ENCODE results near the gene KRT39. TPM values are rescaled to one million over a fixed set of nuclear protein-coding genes. Genes with fewer than 3 reads are reported as not detected.

KRT39 gene
- total RNA-seq, 1 donor from 2014 or later, result not detected

- no peak for ATAC-seq
- no peak for DNase-seq (ENCODE audit: low spot score)
Measured at GRCh38 chr17:40981115-40981514, 14.4 kb upstream of the KRT39 start.

GRCh38 chr17:40980596-40980995 is 13.8 kb upstream of the KRT39 start:
- ATAC-seq (no peak), DNase-seq (ENCODE audit: low spot score) (no peak)

DNA sequence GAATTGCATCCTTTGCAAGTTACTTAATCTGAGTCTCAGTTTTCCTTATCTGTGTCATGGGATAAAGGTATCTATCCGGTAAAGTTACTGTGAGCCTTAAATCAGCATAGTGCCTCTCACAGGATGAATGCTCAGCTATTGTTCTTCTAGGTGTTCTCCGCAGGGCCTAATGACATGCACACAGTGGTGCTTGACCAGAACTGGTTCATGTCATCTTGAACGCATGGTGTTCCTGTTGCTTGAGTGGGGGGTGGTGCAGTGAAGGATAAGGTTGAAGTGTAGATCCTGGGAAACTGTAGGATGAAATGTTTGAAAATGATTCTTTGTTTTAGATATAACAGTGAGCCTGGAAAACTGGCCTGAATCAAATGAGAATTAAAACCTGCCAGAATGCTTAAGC is 13.4 kb upstream of the KRT39 start:
- ATAC-seq (no peak), DNase-seq (ENCODE audit: low spot score) (no peak)

DNA sequence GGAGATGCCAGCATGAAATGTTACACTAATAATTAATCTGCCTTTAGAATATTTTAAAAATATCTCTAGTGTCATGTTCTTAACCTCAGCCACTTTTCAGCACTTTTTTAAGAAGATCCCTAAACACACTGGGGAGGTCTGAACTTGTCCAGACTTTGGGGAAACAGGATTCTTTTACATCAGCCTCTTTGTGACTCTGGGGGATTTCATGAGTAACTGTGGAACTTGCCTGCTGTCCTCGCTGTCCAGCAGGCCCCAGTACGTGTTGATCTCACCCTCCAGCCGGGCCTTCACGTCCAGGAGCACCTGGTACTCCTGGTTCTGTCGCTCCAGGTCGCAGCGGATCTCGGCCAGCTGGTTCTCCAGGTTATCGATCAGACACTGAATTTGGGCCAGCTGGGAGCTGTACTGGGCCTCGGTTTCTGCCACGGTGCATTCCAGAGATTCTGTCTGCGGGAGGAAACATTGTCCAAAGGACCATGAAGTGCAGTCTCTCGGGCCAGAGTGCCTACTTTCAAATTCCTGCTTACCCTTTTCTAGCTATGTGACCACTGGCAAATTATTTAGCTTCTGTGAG is 11.9 kb upstream of the KRT39 start:
- DNase-seq (ENCODE audit: low spot score) (no peak), ATAC-seq (no peak)

DNA sequence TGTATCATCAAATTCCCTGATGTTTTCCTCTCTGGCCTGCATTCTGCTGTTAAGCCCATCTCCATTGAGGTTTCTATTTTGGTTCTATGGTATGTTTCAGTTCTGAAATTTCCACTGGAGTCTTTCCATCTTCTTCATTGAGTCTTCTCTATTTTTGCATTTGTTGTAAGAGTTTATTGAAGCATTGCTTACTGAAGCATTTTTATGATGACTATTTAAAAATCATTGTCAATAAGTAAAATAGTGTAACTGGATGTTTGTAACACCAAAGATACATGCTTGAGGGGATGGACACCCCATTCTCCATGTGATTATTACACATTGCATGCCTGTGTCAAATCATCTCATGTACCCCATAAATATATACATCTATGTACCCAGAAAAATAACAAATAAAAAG is 8.8 kb upstream of the KRT39 start:
- ATAC-seq (no peak), DNase-seq (ENCODE audit: low spot score) (no peak)

- ATAC-seq (no peak), DNase-seq (ENCODE audit: low spot score) (no peak)
Measured at GRCh38 chr17:40974366-40974765, 7.6 kb upstream of the KRT39 start.

GRCh38 chr17:40967582-40967981 is 834 bp upstream of the KRT39 start:
- ATAC-seq, result no peak
- DNase-seq (ENCODE audit: low spot score), result no peak

DNA sequence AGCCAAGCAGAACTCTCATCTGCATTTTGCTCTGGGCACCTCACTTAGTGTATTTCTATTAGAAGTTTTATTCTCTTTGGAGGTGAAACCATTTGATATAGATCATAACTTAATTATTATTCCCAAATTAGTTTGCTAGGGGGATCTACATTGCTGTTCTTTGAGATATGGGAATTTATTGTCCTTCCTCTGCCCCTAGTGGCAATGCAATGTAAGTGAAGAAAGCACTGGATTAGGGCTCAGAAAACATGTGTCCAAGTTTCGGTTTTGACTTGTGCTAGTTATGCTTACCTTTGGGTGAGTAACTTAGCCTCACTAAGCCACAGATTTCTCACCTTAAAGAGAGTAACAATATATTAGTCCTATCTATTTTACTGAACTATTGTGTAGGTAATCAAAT is 2.9 kb downstream of the KRT39 start:
- ATAC-seq (peak; percentile 85), DNase-seq (ENCODE audit: low spot score) (no peak)

DNA sequence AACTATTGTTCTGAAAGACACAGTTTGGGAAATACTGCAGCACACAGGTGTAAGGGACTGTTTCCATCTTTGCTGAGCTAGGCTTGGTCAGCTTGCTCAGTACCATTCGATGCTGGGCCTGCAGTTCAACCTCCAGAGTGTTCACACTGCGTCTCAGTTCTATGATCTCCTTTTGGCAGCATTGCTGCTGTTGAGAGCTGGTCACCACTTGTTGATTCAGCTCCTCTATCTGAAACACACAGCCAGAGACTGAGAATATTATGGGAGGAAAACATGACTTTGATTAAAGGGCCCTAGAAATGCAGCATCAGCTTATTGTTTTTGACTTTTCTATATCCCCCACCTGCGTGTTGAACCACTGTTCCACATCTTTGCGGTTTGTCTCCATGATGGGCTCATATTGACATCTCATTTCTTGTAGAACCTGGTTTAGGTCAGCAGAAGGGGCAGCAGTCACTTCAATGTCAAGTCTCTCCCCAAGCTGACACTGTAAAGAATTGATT is 4.6 kb downstream of the KRT39 start:
- DNase-seq (ENCODE audit: low spot score) (no peak), ATAC-seq (no peak)

DNA sequence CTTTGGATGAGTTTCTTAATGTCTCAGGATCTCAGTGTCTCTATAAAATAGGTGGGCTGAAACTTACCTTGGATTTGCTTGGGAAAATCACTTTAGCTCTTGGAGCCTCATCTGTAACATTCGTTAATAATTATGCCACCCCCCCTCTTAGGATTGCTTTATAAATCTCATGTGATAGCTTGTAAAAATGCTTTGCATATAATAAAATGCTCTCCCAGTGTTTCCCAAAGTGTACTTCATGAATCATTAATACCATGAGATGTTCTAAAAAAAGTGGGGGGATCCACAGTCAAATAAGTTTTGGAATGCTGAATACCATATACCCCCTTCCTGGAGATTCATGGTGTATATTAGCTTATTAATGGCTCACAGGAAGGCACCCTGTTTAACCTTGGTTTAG is 5.2 kb downstream of the KRT39 start:
- no peak for DNase-seq (ENCODE audit: low spot score)
- ATAC-seq, result no peak

GRCh38 chr17:40960144-40960543 is 6.6 kb downstream of the KRT39 start:
- no peak for DNase-seq (ENCODE audit: low spot score)
- ATAC-seq, result no peak

DNA sequence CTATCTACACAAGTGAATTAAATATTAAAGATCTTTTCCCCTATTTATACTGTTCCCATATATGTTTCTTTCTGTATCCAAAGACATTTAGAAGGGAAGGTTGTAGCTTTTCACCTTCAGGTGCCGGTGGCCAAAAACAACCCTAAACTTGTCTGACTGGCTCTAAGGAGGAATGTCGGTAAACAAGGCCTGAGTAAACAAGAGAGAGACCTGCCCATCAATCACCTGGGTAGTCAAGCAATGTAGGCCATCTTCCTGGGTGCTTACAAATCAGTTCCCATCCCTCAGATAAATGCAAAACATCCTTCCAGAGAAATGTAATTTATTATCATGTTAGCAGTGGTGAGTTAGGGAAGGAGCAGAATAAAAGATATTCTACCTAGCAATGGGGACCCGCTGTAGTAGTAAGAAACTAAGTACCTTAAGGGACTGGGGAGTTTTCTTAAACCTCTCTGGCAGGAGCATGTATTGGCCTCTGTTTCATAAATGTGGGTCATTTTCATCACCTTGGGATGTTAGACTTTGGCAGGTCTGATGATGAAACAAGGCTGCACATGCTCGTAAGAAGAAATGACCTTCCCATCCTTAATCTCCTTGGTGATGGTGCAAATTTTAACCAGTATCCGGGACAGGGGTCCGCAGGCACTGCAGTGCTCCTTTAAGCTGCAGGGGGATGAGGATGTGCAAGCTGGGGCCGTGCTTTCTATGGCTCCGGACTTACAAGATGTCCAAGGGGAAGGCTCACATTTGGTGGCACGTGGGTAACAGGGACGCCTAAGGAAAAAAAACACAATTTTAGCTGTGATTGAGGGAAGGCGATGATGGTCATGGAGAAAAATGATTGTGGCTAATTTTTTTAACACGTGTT is 8.4 kb downstream of the KRT39 start:
- ATAC-seq (no peak), DNase-seq (ENCODE audit: low spot score) (no peak)

- ATAC-seq, result no peak
Measured at GRCh38 chr17:40956401-40957254, 10.1 kb downstream of the KRT39 start.

DNA sequence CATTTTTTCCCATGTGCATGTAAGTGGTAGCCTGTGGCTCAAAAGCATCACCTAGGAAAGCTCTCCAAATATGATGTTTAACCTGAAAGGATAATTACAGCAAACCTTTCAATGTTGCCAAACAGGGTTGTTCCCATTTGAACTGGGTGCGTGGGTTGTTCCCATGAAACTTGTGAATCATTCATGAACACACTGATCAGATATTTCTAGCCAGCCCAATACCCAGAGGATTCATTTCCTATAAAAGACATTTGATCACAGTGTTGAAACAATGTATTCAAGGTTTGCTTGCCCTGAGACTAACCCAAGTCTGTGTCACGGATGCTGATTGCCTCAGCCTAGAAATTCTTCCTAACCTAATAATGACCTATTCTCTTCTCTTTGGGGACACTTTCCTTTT is 12.9 kb downstream of the KRT39 start:
- DNase-seq (ENCODE audit: low spot score) (no peak), ATAC-seq (no peak)

More at GRCh38 chr17:40956401-40957254, 10.1 kb downstream of the KRT39 start:
- no peak for DNase-seq (ENCODE audit: low spot score)

GRCh38 chr17:40952661-40953060 is 14.1 kb downstream of the KRT39 start:
- ATAC-seq (no peak), DNase-seq (ENCODE audit: low spot score) (no peak)

GRCh38 chr17:40952154-40952553 is 14.6 kb downstream of the KRT39 start:
- ATAC-seq (no peak), DNase-seq (ENCODE audit: low spot score) (no peak)

DNA sequence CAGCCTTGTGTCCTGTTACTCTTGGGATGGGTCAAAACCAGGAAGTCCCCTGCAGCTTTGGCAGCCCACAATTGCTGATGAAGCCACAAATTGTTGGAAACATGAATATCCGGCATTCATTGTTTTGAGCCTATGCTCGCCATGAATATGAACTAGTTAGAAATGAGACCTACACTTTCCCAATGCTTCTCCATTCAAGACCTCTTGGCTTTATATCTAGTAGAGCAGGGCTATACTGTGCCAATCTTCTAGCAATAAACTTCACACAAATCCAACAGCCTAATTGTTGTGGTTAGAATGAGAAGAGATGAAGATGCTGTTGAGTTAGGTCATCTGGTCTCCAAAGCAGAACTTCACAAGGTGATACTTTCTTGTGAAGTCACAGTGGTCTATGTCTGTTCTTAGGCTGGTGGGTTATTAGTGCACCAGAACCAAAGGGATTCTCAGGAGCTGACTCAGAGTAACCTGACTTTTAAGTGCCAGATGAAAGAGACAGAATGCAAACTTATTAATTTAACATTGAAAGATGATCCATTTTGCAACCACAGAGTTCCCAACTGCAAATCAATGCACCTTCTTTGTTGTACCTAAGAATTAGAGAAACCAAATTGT is 15.6 kb downstream of the KRT39 start:
- ATAC-seq (no peak), DNase-seq (ENCODE audit: low spot score) (no peak)

DNA sequence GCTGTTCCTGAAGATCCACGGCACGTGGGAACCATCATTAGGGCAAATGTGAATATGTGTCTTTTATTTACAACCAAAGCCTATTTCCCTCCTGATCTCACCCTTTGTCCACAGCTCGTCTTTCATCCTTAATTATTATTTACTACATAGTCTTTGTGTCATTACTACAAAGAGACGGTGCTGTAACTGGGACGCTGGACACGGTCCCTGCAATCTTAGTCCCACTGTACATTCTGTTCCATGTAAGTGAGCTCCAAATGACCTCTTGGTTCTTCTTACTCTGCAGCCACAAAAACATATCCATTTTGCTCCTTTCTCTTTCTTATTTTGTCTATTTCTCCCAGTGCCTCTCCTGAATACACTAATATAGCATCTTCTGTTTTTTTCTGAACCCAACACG is 16.6 kb downstream of the KRT39 start:
- ATAC-seq, result no peak

DNA sequence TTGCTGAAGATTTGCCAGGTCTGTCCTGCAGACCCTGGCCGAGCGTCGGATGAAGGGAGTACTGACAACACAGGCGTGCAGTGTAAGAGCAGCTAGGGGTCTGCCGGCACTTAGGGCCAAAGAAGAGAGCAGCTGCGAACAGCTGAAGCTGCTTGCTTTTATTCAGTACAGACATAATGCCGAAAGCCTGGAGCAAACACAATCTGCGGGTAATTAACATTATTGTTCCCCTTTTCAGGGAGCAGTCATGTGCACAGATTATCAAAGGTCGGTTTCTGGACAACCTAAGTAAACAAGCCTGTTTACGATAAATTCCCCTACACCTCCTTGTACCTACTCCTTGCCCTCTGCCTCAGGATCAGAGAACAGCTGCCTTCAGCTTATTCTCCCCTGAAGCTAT is 17.3 kb downstream of the KRT39 start:
- ATAC-seq, result no peak
- DNase-seq (ENCODE audit: low spot score), result no peak

More for the DNA sequence above, 16.6 kb downstream of the KRT39 start:
- DNase-seq (ENCODE audit: low spot score), result no peak

GRCh38 chr17:40947929-40948328 is 18.8 kb downstream of the KRT39 start:
- no peak for ATAC-seq
- no peak for DNase-seq (ENCODE audit: low spot score)

DNA sequence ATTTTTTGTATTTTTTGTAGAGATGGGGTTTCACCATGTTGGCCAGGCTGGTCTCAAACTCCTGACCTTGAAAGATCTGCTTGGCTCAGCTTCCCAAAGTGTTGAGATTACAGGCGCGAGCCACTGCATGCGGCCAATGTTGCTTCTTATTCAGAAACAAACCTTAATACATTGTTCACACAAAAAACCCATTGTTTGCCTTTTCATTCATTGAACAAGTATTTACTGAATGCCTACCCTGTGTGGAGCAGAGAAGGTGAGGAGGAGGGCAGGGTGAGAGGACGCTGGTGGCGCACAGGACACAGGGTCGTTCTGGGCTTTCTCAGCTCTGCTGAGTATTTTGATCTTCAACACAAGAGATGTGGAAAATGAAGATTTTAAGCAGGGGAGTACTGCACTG is 21.3 kb downstream of the KRT39 start:
- DNase-seq (ENCODE audit: low spot score) (no peak), ATAC-seq (no peak)
